Activated T-helper 2 cell treated with anti-CD3 and anti-CD28 coated beads, Interferon-gamma antibody, Interleukin-2, Interleukin-4, amounts not matched to agents 10 μg/mL and 5 μg/mL and 100 μg/mL, durations not matched to agents 14 hours and 24 hours and 36 hours (primary cell): ENCODE data around the gene PCBP1. TPM values are rescaled to one million over a fixed set of nuclear protein-coding genes. Genes with fewer than 3 reads are reported as not detected.
"Not testable (repeated sequence)": the region's sequence is repeated elsewhere in the genome, so short reads cannot be mapped to it uniquely, and the experiment has no call there.

Experiments used
- DNase-seq: peaks from one replicate; pipeline ENCODE4 v3.0.0; 2021; ENCODE audit warnings: low spot score
- H3K27ac Mint-ChIP-seq: one replicate; pipeline ENCODE4 v1.8.0; 2021; ENCODE audit warnings: mixed read lengths
- H3K27me3 Mint-ChIP-seq: one replicate; pipeline ENCODE4 v1.8.0; 2021; ENCODE audit warnings: low read depth, mixed read lengths
- H3K36me3 Mint-ChIP-seq: one replicate; pipeline ENCODE4 v1.8.0; 2021; ENCODE audit warnings: low read depth, mixed read lengths
- H3K4me1 Mint-ChIP-seq: one replicate; pipeline ENCODE4 v1.8.0; 2021; ENCODE audit warnings: low read depth, mixed read lengths
- H3K4me3 Mint-ChIP-seq: one replicate; pipeline ENCODE4 v1.8.0; 2021; ENCODE audit warnings: low read depth, mild to moderate bottlenecking, moderate library complexity, mixed read lengths
- H3K9me3 Mint-ChIP-seq: one replicate; pipeline ENCODE4 v1.8.0; 2021; ENCODE audit warnings: mixed read lengths
- intact Hi-C: fragments of 100-400 bp; cut with micrococcal nuclease; formaldehyde crosslinking; loops from one replicate; pipeline ENCODE4 v1.15.1; 2023
- total RNA-seq: library from RNA; stranded (reverse); gene quantifications from 2 replicates; pipeline ENCODE4 v1.2.3, GENCODE V29; 2022

Gene PCBP1
- total RNA-seq, 1 donor from 2014 or later = 433 TPM

- Mint-ChIP-seq H3K9me3 (peaks cover 3% of the 10 kb centered on the region), H3K27ac (peak overlapping the region; percentile 99), H3K36me3 (peaks cover 69% of the 10 kb centered on the region), H3K27me3 (no peaks in the 10 kb centered on the region), H3K4me3 (peak overlapping the region; percentile 78), H3K4me1 (peaks cover 49% of the 10 kb centered on the region)
- intact Hi-C loops = loop anchor here (1.0 to 5.0 kb wide), 3 partner anchors 47 to 441 kb away; partner anchors contain the start of gene TIA1
- no peak for DNase-seq
Observed at GRCh38 chr2:70085711-70086277, 1.5 kb upstream of the PCBP1 start.

- DNase-seq = peak; percentile 76
- H3K27ac Mint-ChIP-seq = peak overlapping the region; percentile 99
- intact Hi-C loops = loop anchor here (1.0 to 5.0 kb wide), 3 partner anchors 46 to 442 kb away; partner anchors contain the start of gene TIA1
- peak overlapping the region; percentile 78 for H3K4me3 Mint-ChIP-seq
- H3K36me3 Mint-ChIP-seq = peaks cover 63% of the 10 kb centered on the region
- peaks cover 47% of the 10 kb centered on the region for H3K4me1 Mint-ChIP-seq
- peaks cover 3% of the 10 kb centered on the region for H3K9me3 Mint-ChIP-seq
- H3K27me3 Mint-ChIP-seq = no peaks in the 10 kb centered on the region
Observed at GRCh38 chr2:70086278-70086837, 919 bp upstream of the PCBP1 start.

DNA sequence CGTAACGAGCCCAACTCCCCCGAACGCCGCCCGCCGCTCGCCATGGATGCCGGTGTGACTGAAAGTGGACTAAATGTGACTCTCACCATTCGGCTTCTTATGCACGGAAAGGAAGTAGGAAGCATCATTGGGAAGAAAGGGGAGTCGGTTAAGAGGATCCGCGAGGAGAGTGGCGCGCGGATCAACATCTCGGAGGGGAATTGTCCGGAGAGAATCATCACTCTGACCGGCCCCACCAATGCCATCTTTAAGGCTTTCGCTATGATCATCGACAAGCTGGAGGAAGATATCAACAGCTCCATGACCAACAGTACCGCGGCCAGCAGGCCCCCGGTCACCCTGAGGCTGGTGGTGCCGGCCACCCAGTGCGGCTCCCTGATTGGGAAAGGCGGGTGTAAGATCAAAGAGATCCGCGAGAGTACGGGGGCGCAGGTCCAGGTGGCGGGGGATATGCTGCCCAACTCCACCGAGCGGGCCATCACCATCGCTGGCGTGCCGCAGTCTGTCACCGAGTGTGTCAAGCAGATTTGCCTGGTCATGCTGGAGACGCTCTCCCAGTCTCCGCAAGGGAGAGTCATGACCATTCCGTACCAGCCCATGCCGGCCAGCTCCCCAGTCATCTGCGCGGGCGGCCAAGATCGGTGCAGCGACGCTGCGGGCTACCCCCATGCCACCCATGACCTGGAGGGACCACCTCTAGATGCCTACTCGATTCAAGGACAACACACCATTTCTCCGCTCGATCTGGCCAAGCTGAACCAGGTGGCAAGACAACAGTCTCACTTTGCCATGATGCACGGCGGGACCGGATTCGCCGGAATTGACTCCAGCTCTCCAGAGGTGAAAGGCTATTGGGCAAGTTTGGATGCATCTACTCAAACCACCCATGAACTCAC is 673 bp downstream of the PCBP1 start:
- Mint-ChIP-seq H3K4me1 (peaks cover 51% of the 10 kb centered on the region), H3K36me3 (peaks cover 59% of the 10 kb centered on the region), H3K9me3 (peaks cover 3% of the 10 kb centered on the region), H3K27me3 (no peaks in the 10 kb centered on the region), H3K4me3 (peak overlapping the region; percentile 98), H3K27ac (peak overlapping the region; percentile 97)
- peak; percentile 38 for DNase-seq
- intact Hi-C loops = loop anchor here (1.0 to 5.0 kb wide), 5 partner anchors 36 to 174 kb away; partner anchors contain the start of gene TIA1

DNA sequence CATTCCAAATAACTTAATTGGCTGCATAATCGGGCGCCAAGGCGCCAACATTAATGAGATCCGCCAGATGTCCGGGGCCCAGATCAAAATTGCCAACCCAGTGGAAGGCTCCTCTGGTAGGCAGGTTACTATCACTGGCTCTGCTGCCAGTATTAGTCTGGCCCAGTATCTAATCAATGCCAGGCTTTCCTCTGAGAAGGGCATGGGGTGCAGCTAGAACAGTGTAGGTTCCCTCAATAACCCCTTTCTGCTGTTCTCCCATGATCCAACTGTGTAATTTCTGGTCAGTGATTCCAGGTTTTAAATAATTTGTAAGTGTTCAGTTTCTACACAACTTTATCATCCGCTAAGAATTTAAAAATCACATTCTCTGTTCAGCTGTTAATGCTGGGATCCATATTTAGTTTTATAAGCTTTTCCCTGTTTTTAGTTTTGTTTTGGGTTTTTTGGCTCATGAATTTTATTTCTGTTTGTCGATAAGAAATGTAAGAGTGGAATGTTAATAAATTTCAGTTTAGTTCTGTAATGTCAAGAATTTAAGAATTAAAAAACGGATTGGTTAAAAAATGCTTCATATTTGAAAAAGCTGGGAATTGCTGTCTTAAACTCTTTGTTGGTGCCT is 1.4 kb downstream of the PCBP1 start:
- intact Hi-C loops = loop anchor here (5.0 kb wide), 1 partner anchor 159 kb away; the partner anchor contains the start of gene TIA1
- Mint-ChIP-seq H3K27ac (peak overlapping the region; percentile 97), H3K9me3 (peaks cover 3% of the 10 kb centered on the region), H3K4me1 (peaks cover 46% of the 10 kb centered on the region), H3K36me3 (peaks cover 51% of the 10 kb centered on the region), H3K4me3 (peak overlapping the region; percentile 98), H3K27me3 (no peaks in the 10 kb centered on the region)
- no peak for DNase-seq

DNA sequence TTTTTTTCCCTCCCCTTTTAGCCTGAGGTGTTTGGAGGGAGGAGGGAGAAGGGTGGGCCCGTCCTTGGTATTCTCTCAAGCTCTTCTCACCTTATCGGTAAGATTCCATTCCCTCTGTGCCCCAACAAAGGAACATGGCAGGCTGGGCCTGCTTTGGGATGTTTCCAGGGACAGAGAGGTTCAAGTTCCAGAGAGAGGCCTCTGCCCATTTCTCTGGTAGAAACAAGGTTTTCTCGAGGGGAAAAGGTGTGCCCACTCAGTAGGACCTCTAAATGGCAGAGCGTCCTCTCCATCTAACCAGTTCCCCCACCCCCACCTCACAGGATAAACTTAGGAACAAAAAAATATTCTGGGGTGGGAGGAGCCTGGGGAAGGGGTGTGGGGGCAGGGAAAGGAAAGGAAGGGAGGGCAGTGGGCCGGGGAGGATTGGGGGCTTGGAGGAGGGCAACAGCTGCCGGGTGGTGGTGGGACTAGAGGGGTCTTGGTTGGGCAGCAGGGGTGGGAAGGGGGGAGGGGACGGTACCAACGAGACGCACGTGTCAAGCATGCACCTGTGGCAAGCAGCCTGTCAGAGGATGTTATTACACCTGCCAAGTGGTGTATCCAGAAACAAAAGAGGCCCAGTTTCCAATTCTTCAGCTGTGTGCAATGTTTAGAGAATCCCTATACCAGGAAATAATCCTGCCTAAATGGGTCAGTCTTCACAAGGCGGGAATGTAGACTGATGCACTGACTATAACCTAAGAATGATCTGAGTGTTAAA is 2.1 kb downstream of the PCBP1 start:
- Mint-ChIP-seq H3K27me3 (no peaks in the 10 kb centered on the region), H3K4me1 (peaks cover 46% of the 10 kb centered on the region), H3K36me3 (peaks cover 52% of the 10 kb centered on the region), H3K4me3 (peak overlapping the region; percentile 98), H3K27ac (peak overlapping the region; percentile 97), H3K9me3 (peaks cover 3% of the 10 kb centered on the region)
- DNase-seq = no peak
- intact Hi-C loops = loop anchor here (5.0 kb wide), 1 partner anchor 158 kb away; the partner anchor contains the start of gene TIA1

DNA sequence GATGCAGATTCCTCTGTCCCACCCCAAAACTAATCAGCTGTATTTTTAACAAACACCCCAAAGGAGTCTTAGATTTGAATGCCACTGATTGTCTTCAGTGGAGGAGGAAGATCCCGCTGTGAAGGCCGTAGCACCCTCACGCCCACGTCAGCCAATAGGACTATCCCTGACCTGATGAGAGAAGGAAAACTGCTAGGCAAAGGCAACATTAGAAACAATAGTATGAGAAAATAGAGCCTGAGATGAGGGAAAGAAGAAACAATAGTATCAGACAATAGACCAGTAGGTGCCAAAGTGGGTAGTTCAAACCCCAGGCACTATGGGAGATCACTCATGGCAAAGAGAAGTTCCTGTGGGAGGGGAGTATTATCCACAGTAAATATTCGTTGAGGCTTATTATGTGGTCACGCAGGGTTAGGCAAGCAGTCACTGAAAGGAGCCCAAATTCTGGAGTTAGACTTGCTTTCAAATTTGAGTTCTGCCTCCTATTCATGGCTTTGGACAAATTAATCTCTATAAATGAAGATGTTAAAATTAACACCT is 2.8 kb downstream of the PCBP1 start:
- peaks cover 56% of the 10 kb centered on the region for H3K36me3 Mint-ChIP-seq
- peak overlapping the region; percentile 98 for H3K4me3 Mint-ChIP-seq
- no peaks in the 10 kb centered on the region for H3K27me3 Mint-ChIP-seq
- H3K4me1 Mint-ChIP-seq = peaks cover 48% of the 10 kb centered on the region
- peaks cover 3% of the 10 kb centered on the region for H3K9me3 Mint-ChIP-seq
- peak overlapping the region; percentile 97 for H3K27ac Mint-ChIP-seq
- no peak for DNase-seq
- intact Hi-C loops = loop anchor here (5.0 kb wide), 1 partner anchor 157 kb away; the partner anchor contains the start of gene TIA1

DNA sequence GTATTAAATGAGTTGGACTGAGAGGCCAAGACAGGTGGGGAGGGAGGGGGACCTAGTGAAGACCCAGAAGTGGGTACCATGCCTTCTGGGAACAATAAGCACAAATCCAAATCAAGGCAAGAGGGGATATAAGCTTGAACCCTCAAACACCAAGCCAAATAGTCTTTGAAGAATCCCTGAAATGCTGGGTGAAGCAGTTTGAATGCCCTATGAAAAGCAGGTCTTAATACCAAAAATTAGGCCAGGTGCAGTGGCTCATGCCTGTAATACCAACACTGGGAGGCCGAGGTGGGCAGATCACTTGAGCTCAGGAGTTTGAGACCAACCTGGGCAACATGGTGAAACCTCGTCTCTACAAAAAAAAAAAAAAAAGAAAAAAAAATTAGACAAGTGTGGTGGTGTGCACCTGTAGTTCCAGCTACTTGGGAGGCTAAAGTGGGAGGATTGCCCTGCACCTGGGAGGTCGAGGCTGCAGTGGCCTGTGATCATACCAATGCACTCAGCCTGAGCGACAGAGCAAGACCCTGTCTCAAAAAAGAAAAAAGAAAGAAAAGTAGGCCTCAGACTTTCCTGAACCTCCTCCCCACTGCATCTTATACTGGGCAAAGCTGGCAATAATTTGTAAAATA is 3.5 kb downstream of the PCBP1 start:
- DNase-seq = no peak
- peaks cover 3% of the 10 kb centered on the region for H3K9me3 Mint-ChIP-seq
- intact Hi-C loops = no loop called here
- peaks cover 47% of the 10 kb centered on the region for H3K4me1 Mint-ChIP-seq
- H3K36me3 Mint-ChIP-seq = peaks cover 50% of the 10 kb centered on the region
- H3K27ac Mint-ChIP-seq = peak overlapping the region; percentile 97
- H3K4me3 Mint-ChIP-seq = peak overlapping the region; percentile 98
- no peaks in the 10 kb centered on the region for H3K27me3 Mint-ChIP-seq

DNA sequence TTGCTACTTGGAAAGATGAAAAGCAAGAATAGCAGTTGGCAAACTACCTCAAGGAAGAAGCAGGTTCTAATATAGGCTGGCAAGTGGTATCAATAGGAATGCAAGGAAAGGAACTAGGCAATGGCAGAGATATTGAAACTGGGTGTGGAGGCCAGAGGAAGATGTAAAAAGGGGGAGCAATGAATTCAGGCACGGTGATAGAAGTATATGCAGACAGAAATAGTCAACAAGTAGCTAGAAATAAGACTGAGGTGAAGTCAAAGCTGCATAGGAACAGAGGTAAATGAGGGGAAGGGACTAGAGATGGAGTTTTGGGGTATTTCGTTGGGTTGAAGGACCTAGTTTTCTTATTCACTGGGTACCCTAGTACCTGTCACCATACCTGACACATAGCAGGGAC is 4.1 kb downstream of the PCBP1 start:
- Mint-ChIP-seq H3K27me3 (no peaks in the 10 kb centered on the region), H3K36me3 (peaks cover 49% of the 10 kb centered on the region), H3K4me3 (peak overlapping the region; percentile 10), H3K27ac (peak overlapping the region; percentile 76), H3K4me1 (peaks cover 46% of the 10 kb centered on the region), H3K9me3 (peaks cover 3% of the 10 kb centered on the region)
- intact Hi-C loops = no loop called here
- DNase-seq = no peak

- Mint-ChIP-seq H3K9me3 (peaks cover 3% of the 10 kb centered on the region), H3K27ac (peak overlapping the region; percentile 76), H3K4me1 (peaks cover 46% of the 10 kb centered on the region), H3K36me3 (peaks cover 49% of the 10 kb centered on the region), H3K4me3 (peak overlapping the region; percentile 10), H3K27me3 (no peaks in the 10 kb centered on the region)
- no peak for DNase-seq
- intact Hi-C loops = no loop called here
Observed at GRCh38 chr2:70091816-70092215, 4.5 kb downstream of the PCBP1 start.

DNA sequence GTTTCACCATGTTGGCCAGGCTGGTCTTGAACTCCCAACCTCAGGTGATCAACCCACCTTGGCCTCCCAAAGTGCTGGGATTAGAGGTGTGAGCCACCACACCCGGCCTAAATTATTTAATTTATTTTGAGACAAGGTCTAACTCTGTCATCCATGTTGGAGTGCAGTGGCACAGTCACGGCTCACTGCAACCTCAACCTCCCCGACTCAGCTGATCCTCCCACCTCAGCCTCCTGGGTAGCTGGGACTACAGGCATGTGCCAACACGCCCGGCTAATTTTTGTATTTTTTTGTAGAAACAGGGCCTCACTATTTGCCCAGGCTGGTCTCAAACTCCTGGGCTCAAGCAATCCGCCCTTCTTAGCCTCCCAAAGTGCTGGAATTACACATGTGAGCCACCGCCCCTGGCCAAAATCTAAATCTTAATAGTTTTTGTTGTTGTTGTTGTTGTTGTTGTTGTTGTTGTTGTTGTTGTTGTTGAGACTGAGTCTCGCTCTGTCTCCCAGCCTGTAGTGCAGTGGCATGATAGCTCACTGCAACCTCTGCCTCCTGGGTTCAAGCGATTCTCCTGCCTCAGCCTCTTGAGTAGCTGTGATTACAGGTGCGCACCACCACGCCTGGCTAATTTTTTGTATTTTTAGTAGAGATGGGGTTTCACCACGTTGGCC is 5.4 kb downstream of the PCBP1 start:
- Mint-ChIP-seq H3K4me1 (peaks cover 43% of the 10 kb centered on the region), H3K36me3 (peaks cover 46% of the 10 kb centered on the region), H3K27ac (peak overlapping the region; percentile 34)
- intact Hi-C loops, DNase-seq, H3K27me3 Mint-ChIP-seq, H3K4me3 Mint-ChIP-seq, H3K9me3 Mint-ChIP-seq: not testable (repeated sequence)
